HUDEP-2 (cell line): ENCODE results near the gene COMTD1.
"Not testable (repeated sequence)": the region's sequence is repeated elsewhere in the genome, so short reads cannot be mapped to it uniquely, and the experiment has no call there.

Experiments used
- DNase-seq, 76 experiments: peaks; one replicate each; lab custom pipeline; 2025; ENCODE audit not compliant: unreplicated experiment in 76 of 76; lab: John Stamatoyannopoulos, UW

COMTD1 gene

DNA sequence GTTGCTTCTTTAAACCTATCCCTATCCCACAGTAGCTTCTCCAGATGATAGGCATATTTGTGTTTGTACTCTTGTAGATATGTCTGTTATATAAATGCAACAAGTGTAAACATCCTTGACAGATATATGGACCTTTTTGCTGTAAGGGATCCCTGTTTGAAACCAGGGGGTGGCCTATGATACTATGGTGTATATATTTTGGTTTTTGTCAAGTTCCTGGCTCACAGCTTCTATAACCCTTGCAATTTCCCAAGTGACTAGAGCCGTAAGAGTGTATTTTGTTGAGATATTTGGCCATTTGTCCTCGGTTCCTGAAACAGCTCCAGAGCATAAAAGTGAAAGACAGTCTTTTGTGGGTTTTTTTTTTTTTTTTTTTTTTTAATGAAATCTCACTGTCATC lies 9.7 kb downstream of the COMTD1 start:
- no peak for DNase-seq

DNA sequence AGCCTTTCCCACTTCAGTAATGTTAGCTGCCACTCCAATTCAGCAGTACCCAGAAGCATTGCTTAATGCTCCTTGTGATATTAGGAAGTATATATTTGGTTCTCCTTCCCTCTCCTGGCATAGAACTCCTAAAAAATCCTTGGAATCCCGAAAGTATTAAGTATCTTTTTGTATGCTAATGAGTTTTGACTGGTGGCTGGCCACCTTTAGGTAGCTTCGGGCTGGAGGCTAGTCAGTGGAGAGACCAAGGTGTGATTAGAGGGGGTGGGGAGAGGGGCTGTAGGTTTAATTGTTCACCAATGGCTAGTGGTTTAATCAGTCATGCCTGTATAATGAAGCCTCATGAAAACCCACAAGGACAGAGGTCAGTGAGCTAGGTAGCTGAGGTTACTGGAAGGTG lies 12.2 kb downstream of the COMTD1 start:
- no peak for DNase-seq

DNA sequence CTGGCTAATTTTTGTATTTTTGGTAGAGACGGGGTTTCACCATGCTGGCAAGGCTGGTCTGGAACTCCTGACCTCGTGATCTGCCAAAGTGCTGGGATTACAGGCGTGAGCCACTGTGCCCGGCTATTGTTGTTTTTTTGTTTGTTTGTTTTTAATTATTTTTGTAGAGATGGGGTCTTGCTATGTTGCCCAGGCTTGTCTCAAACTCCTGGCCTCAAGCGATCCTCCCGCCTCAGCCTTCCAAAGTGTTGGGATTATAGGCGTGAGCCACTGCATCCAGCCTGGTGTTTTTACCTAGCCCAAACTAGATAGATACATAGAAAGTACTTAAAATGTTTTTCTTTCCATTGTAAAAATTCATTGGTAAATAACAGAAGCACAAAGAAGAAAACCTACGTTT lies 14.3 kb downstream of the COMTD1 start:
- not testable (repeated sequence) for DNase-seq

DNA sequence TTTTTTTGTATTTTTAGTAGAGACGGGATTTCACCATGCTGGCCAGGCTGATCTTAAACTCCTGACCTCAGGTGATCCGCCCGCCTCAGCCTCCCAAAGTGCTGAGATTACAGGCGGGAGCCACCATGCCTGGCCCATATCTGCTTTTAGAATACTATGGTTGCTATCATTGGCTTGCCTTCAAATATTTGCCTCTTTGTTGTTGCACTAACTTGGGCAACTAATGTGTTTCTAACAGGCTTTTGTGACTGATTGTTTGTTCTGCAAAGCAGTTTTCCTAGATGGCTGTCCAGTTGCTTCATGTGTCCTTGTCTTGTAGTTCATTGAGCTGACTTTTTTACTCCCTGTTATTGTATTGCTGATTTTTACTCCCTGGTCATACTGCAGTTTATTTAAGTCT lies 15.5 kb downstream of the COMTD1 start:
- no peak for DNase-seq

DNA sequence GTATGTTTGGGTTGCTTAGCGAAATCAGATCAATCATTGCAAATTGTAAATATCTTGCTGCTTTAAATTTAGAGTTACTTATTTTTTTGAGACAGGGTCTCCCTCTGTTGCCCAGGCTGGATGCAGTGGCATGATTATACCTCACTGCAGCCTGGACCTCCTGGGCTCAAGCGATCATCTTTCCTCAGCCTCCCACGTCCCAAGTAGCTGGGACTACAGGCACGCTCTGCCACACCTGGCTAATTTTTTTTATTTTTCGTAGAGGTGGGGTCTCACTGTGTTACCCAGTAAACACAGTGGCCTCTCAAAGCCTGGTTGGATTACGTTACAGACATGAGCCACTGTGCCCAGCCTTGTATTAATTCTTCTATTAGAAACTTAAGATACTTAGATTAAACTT lies 23.4 kb downstream of the COMTD1 start:
- no peak for DNase-seq

DNA sequence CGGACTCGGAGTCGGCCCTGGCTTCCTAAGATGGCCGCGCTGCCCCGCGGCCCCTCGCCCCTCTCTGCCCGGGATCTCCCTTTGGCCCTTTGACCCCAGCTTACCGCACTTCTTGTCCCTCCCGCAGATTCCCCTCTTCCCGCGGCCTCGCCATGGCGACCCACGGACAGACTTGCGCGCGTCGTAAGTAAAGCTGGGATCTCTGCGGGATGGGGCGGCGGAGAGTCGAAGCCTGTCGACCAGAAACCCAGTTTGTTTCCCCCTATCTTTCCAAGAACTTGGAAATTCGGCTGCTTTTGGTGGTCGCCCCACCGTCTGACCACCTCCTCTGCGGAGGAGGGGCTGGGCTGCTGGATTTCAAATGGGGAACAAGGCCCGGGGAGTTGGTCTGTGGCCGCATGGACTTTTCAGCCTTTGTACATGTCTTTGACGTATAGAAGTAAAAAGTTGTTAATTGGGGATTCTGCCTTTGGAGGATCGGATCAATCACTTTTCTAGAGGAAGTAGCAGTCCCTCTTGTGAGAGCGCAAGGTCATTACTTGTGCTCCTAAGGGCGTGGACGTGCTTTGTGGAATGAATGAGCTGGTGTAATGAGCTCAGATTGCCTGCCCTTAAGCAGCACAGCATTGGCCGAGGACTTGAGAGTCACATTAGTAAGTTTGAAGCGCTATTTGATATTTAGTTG lies 24.6 kb downstream of the COMTD1 start:
- DNase-seq: peak in 39 of 76 experiments; percentile 5 to 56 (median 21)

GRCh38 chr10:75210282-75211006 lies 25.3 kb downstream of the COMTD1 start, which contains the start of gene VDAC2:
TSS of gene VDAC2 (plus strand) at chr10:75210796. CDS start at chr10:75211159, 363 bp downstream.
- peak in 75 of 76 experiments; percentile 20 to 99 (median 84) for DNase-seq

GRCh38 chr10:75209921-75210281 lies 25.9 kb downstream of the COMTD1 start:
- peak in 61 of 76 experiments; percentile 5 to 71 (median 46) for DNase-seq

DNA sequence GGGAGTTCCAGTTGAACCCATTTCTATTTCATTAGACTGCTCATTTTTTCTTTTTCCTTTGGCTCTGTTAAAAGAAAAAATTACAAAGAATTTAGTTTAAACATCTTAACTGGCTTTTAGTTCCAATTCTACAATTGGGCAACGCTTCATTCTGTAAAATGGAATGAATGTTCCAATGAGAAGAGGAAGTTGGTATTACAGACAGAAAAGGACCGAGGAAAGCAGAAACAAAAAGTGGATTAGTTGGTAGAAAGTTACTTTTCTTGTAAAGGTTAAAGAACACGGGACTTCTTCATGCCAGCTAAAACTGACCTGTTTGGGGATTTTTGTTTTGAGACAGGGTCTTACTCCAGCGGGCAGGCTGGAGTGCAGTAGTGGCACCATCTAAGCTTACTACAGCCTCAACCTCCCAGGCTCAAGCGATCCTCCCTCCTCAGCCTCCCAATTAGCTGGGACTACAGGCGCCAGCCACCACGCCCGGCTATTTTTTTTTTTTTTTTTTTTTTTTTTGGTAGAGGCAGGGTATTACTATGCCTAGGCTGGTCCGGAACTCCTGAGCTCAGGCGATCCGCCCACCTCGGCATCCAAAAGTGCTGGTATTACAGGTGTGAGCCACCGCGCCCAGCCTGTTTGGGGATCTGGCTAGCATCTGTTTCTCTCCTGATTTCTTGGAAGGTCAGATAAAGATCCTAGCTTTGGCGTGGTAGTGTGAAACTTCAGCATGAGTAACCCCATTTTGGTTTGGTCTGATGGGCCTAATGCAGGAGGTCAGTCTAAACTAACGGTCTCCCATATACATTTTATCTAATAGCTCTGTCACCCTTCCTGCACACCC lies 26.5 kb downstream of the COMTD1 start:
- peak in 1 of 76 experiments; percentile 33 for DNase-seq

DNA sequence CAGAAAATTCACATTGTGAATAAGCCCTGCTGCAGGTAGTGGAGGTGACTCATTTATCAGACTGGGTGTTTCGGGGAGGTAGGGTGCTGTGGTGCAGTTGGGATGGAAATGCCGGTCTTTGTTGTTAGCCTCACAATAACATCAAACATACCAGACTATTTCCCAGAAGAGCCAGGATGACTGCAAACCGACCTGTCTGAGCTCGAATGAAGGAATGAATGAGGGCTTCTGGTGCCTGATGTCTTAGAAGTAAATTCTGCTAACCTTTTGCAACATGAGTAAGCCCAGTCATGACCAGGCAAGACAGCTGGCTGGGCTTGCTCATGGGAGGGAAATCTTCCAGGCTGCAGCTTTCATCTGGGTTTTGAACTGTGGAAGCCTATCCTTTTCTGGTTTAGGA lies 27.6 kb downstream of the COMTD1 start:
- no peak for DNase-seq

DNA sequence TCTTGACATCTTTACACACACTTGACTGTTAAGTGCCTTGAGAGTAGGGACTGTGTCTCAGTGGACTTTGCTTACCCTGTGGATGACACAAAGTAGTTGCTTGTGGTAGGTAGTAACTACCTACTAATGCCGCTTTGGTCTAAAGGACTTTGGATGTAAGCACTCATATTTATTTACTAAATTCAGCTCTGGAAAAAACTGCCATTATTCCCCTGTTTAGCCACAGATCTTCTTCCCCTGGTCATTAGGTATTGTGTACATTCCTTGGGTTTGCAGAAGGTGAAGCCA lies 28.0 kb downstream of the COMTD1 start:
- no peak for DNase-seq

GRCh38 chr10:75207079-75207856 lies 28.5 kb downstream of the COMTD1 start:
- no peak for DNase-seq

GRCh38 chr10:75206638-75207037 lies 29.1 kb downstream of the COMTD1 start:
- not testable (repeated sequence) for DNase-seq

- no peak for DNase-seq
These were observed 29.8 kb downstream of the COMTD1 start for GRCh38 chr10:75205908-75206307.

DNA sequence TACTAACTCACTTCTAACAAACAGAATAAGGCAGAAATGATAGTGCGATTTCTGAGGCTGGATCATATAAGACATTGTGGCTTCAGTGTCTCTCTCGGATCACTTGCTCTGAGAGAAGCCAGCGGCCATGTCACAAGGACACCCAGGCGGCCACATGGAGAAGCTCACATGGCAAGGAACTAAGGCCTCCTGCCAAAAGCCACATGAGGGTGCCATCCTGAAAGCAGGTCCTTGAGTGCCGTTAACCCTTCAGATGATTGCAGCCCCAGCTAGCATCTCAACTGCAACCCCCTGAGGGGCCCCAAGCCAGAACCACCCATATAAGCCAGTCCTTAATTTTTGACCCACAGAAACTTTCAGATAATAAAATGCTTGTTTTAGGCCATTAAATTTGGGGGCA lies 32.0 kb downstream of the COMTD1 start:
- DNase-seq: no peak

- not testable (repeated sequence) for DNase-seq
These were observed 32.6 kb downstream of the COMTD1 start for GRCh38 chr10:75203046-75203620.

GRCh38 chr10:75202321-75203045 lies 33.3 kb downstream of the COMTD1 start:
- peak in 2 of 76 experiments; percentile 4 to 9 for DNase-seq

DNA sequence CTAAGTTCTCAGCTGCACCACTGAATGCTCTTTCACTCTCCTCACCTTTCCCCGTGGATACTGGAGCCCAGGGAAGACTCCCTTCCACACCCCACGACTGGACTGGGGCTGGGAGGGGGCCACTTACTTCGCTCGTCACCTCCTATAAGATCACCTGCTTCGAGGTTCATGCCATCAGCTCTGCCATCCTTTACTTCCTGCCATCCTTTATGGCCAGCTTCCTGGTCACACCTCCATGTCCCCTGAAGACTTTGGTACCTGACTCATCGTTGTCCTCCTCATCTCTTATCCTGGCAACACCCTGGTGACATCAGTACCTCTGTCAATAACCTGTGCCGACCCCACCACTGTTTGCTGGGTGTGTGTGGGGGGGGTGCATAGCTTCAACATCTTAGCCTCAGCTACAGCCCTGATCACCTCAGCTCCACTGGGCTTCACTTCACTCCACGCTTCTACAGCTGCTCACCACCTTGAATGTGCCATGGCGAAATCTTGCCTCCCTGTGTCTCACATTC lies 33.9 kb downstream of the COMTD1 start:
- DNase-seq: no peak

DNA sequence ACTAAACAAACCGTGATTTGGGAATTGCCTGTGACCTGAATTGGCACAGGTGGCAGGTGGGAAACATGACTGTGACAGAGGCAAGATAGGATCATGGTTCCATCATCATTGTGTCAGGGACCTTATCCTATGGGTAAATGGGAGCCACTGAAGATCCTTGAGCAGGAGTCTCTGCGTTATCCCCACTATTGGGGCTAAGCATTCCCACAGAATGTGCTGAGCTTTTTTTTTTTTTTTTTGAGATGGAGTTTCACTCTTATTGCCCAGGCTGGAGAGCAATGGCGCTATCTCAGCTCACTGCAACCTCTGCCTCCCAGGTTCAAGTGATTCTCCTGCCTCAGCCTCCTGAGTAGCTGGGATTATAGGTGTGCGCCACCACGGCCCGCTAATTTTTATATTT lies 35.8 kb downstream of the COMTD1 start:
- not testable (repeated sequence) for DNase-seq
